ENCODE results near the gene F13A1.

F13A1 gene

GRCh38 chr6:6217855-6218758 is 102.4 kb downstream of the F13A1 start:
- no peak for DNase-seq (ENCODE audit: low read depth in 1 of 2, low spot score in 1 of 2)
- Histone ChIP-seq H3K4me3 (replicated peaks; ENCODE audit: insufficient read depth, low read length) (no peak overlapping the region), H3K27me3 (ENCODE audit: insufficient read depth, poor library complexity, severe bottlenecking) (no peaks in the 10 kb centered on the region), H3K27ac (replicated peaks) (no peak overlapping the region)
- TF ChIP-seq SPI1 (IDR thresholded peaks at IDR 0.05; ENCODE audit: borderline replicate concordance, low read depth) (no peak), CTCF (IDR thresholded peaks at IDR 0.05; ENCODE audit: insufficient read depth, low read length) (no peak), GABPA (IDR thresholded peaks at IDR 0.05; ENCODE audit: low read depth) (no peak), REST (IDR thresholded peaks at IDR 0.05; ENCODE audit: insufficient replicate concordance, low read depth) (no peak), POLR2AphosphoS5 (IDR thresholded peaks at IDR 0.05; ENCODE audit: low read depth) (no peak)

DNA sequence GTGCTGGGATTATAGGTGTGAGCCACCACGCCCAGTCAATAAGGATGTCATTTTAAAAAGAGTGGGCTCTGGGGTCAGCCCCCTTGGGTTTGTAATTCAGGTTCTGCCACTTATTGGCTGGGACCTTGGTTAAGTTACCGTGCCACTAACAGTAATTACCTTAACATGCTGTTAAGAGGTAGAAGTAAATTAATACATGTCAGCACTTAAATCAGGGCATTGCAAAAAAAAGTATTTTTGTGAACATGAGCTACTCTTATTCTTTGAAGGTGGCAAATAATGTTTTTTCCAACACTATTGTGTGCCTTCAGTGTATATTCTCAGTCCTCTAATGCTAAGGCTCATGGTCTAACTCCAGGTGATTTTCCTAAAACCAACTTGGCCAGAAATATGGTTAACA is 109.5 kb downstream of the F13A1 start:
- DNase-seq (ENCODE audit: low read depth in 1 of 2, low spot score in 1 of 2): no peak
- no peak overlapping the region for H3K27ac ChIP-seq (replicated peaks)
- H3K27me3 ChIP-seq (ENCODE audit: insufficient read depth, poor library complexity, severe bottlenecking): no peaks in the 10 kb centered on the region
- no peak for TF ChIP-seq CTCF (IDR thresholded peaks at IDR 0.05; ENCODE audit: insufficient read depth, low read length)
- no peak for TF ChIP-seq SPI1 (IDR thresholded peaks at IDR 0.05; ENCODE audit: borderline replicate concordance, low read depth)
- no peak for TF ChIP-seq POLR2AphosphoS5 (IDR thresholded peaks at IDR 0.05; ENCODE audit: low read depth)
- H3K4me3 ChIP-seq (replicated peaks; ENCODE audit: insufficient read depth, low read length): no peak overlapping the region

DNA sequence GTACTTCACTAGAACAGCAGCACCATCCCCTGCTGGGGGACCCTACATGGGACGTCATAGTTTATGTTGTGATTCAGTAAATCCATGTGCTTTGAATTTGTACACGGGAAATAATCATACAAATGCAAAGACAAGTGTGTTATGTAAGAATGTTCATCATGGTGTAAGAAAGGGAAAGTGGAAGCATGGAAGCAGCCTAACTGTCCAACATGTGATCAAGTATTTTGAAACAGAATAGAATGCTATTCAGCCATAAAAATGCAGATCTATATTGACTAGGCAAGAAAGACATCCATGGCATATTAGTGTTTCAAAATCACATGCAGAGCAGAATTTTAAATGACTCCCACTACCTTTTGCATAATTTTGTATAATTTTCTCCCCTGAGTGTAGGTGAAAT is 117.6 kb downstream of the F13A1 start:
- TF ChIP-seq SPI1 (IDR thresholded peaks at IDR 0.05; ENCODE audit: borderline replicate concordance, low read depth) (no peak), GABPA (IDR thresholded peaks at IDR 0.05; ENCODE audit: low read depth) (no peak), REST (IDR thresholded peaks at IDR 0.05; ENCODE audit: insufficient replicate concordance, low read depth) (no peak), CTCF (IDR thresholded peaks at IDR 0.05; ENCODE audit: insufficient read depth, low read length) (no peak), POLR2AphosphoS5 (IDR thresholded peaks at IDR 0.05; ENCODE audit: low read depth) (no peak)
- Histone ChIP-seq H3K27me3 (ENCODE audit: insufficient read depth, poor library complexity, severe bottlenecking) (no peaks in the 10 kb centered on the region), H3K4me3 (replicated peaks; ENCODE audit: insufficient read depth, low read length) (no peak overlapping the region), H3K27ac (replicated peaks) (no peak overlapping the region)
- no peak for DNase-seq (ENCODE audit: low read depth in 1 of 2, low spot score in 1 of 2)
